Ascending aorta (tissue), 2 donors: ENCODE results near the gene PLEK. TPM values are rescaled to one million over a fixed set of nuclear protein-coding genes. Genes with fewer than 3 reads are reported as not detected.

Source experiments
- DNase-seq, 2 donors: peaks; one replicate each; pipeline ENCODE4 v3.0.0-alpha.2; 2019; ENCODE audit warnings: low spot score in 2 of 2
- H3K27ac ChIP-seq, 2 donors: fragments of 200-600 bp; sonication (generic); one replicate each; pipeline ENCODE4 v1.5.1; 2016 to 2017; ENCODE audit warnings: mild to moderate bottlenecking in 1 of 2
- H3K27me3 ChIP-seq: fragments of 200-600 bp; sonication (generic); one replicate; pipeline ENCODE4 v1.5.1; 2017
- H3K36me3 ChIP-seq, 2 donors: fragments of 200-600 bp; sonication (generic); one replicate each; pipeline ENCODE4 v1.5.1; 2016
- H3K4me1 ChIP-seq, 2 donors: fragments of 200-600 bp; sonication (generic); one replicate each; pipeline ENCODE4 v1.5.1; 2016 to 2017; ENCODE audit warnings: mild to moderate bottlenecking in 1 of 2
- H3K4me3 ChIP-seq, 2 donors: fragments of 200-600 bp; sonication (generic); one replicate each; pipeline ENCODE4 v1.5.1; 2016 to 2017; ENCODE audit warnings: mild to moderate bottlenecking in 1 of 2
- H3K9me3 ChIP-seq, 2 donors: fragments of 200-600 bp; sonication (generic); one replicate each; pipeline ENCODE4 v1.5.1; 2016
- intact Hi-C: fragments of 100-400 bp; cut with DNase I; formaldehyde crosslinking; loops from one replicate; pipeline ENCODE4 v1.15.1; 2023
- total RNA-seq: library from RNA; depleted of rRNA; stranded (reverse); fragments of >200 nt; gene quantifications from one replicate; pipeline ENCODE4 v1.1.0, GENCODE V29; 2016
- TF ChIP-seq, protein P1 (sequence below), 3 experiments: fragments of 200-600 bp in 2 of 3; fragments of 450-650 bp in 1 of 3; sonication (generic) in 2 of 3; IDR thresholded peaks; one replicate each; pipeline ENCODE4 v1.5.1; 2016 to 2019; ENCODE audit warnings: antibody characterized with exemption in 3 of 3, mild to moderate bottlenecking in 1 of 3, moderate library complexity in 1 of 3

Gene PLEK
- total RNA-seq, 1 donor from 2014 or later = 1.5 TPM

DNA sequence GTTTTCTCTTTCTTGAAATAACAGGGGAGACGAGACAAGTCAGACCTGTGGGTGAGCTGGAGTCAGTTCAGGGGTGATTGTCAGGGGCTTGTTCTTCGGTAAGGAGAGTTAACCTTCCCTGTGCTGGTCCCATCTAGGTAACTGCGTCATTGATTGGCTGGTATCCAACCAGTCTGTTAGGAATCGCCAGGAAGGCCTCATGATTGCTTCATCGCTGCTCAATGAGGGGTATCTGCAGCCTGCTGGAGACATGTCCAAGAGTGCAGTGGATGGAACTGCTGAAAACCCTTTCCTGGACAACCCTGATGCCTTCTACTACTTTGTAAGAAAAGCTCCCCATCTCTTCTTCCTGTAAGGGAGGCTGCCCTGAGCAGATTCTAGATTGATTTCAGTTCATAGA, 21.3 kb downstream of the PLEK start:
- no peaks in the 10 kb centered on the region for H3K36me3 ChIP-seq
- intact Hi-C loops = no loop called here
- H3K27ac ChIP-seq = no peak overlapping the region
- no peak for DNase-seq
- TF ChIP-seq, protein P1, sequence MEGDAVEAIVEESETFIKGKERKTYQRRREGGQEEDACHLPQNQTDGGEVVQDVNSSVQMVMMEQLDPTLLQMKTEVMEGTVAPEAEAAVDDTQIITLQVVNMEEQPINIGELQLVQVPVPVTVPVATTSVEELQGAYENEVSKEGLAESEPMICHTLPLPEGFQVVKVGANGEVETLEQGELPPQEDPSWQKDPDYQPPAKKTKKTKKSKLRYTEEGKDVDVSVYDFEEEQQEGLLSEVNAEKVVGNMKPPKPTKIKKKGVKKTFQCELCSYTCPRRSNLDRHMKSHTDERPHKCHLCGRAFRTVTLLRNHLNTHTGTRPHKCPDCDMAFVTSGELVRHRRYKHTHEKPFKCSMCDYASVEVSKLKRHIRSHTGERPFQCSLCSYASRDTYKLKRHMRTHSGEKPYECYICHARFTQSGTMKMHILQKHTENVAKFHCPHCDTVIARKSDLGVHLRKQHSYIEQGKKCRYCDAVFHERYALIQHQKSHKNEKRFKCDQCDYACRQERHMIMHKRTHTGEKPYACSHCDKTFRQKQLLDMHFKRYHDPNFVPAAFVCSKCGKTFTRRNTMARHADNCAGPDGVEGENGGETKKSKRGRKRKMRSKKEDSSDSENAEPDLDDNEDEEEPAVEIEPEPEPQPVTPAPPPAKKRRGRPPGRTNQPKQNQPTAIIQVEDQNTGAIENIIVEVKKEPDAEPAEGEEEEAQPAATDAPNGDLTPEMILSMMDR (IDR thresholded peaks at IDR 0.05) = no peak
- no peaks in the 10 kb centered on the region for H3K4me1 ChIP-seq
- no peaks in the 10 kb centered on the region for H3K9me3 ChIP-seq
- no peak overlapping the region for H3K4me3 ChIP-seq
- no peaks in the 10 kb centered on the region for H3K27me3 ChIP-seq

DNA sequence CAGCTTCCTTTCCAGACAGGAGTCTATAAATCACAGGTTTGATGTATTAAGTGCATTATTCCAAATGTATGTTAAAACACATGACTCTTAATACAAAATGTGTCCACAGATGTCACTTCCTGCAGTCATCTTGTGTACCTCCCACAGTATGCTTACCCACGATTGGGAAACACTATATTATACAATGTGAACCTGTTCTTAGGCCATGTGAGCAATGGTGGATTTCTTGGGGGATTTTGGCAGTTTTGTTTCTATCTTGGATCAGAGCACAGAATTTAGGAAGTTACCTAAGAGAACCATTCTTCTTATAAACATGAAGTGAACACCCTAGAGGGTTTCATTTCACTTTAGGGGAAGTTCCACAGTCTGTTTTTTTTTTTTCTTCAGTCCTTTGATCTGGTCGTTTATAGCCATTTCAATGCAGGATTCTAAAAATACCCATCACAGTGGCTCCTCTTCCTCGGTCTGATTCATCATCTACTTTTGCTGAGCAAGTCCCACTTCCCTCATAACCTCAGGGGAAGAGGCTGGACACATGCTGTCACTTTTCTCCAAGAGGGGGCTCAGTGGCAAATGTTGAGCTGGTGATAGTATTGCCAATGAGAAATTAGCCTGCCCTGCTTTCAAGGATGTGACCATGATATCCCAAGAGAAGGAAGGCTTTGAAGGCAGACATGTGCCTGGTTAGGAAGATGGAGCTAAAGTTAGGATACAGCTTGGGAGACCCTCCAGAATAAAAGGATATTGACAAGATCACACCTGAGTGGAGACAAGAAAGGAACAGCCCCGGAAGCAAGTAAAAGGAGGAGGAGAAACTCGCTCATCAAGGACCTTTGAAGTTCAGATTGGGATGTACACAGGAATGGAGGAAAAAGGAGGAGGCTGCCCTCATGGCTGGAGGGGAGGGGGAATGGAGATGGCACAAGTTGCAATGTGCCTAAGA, 22.6 kb downstream of the PLEK start:
- Histone ChIP-seq H3K36me3 (no peaks in the 10 kb centered on the region), H3K27ac (no peak overlapping the region), H3K27me3 (no peaks in the 10 kb centered on the region), H3K4me3 (no peak overlapping the region), H3K9me3 (no peaks in the 10 kb centered on the region), H3K4me1 (no peaks in the 10 kb centered on the region)
- no peak for DNase-seq
- intact Hi-C loops = no loop called here
- TF ChIP-seq, protein P1 (IDR thresholded peaks at IDR 0.05) = no peak

DNA sequence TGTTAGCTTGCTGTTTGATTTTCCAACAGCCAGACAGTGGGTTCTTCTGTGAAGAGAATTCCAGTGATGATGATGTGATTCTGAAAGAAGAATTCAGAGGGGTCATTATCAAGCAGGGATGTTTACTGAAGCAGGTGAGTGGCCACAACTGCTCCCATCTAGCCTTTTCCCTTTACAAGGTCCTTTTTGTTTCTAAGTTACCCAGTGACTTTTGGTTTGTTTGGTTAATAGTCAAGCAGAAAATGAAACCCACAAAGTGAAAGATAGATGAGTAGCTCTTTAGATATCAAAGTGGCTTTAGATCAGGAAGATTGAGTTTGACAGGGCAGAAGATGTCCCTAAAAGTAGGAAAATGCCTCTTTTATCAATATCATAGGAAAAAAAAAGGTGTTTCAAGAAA, 23.3 kb downstream of the PLEK start:
- H3K4me1 ChIP-seq = no peaks in the 10 kb centered on the region
- H3K27ac ChIP-seq = no peak overlapping the region
- H3K36me3 ChIP-seq = no peaks in the 10 kb centered on the region
- TF ChIP-seq, protein P1 (IDR thresholded peaks at IDR 0.05) = no peak
- no peak overlapping the region for H3K4me3 ChIP-seq
- intact Hi-C loops = no loop called here
- H3K27me3 ChIP-seq = no peaks in the 10 kb centered on the region
- no peak for DNase-seq
- no peaks in the 10 kb centered on the region for H3K9me3 ChIP-seq

DNA sequence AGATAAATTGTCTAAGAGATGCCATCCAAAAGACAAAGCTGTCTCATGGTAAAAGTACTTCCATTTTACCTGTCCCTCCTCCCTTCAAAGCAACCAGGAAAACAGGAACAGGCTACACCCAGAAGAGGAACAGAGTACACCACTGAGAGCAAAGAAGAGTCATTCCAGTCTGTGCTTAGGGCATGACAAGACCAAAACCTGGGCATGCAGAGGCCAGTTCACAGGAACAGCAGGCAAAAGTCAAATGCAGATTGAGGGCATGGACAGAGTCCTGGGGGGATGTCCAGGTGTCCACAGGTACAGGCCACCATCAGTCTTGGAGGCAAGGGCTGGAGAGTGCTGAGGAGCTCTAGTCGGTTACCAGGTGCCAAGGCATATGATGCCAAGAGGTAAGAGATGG, 23.7 kb downstream of the PLEK start:
- TF ChIP-seq, protein P1 (IDR thresholded peaks at IDR 0.05) = no peak
- Histone ChIP-seq H3K9me3 (no peaks in the 10 kb centered on the region), H3K27ac (no peak overlapping the region), H3K36me3 (no peaks in the 10 kb centered on the region), H3K27me3 (no peaks in the 10 kb centered on the region), H3K4me3 (no peak overlapping the region), H3K4me1 (no peaks in the 10 kb centered on the region)
- DNase-seq = no peak
- intact Hi-C loops = no loop called here

DNA sequence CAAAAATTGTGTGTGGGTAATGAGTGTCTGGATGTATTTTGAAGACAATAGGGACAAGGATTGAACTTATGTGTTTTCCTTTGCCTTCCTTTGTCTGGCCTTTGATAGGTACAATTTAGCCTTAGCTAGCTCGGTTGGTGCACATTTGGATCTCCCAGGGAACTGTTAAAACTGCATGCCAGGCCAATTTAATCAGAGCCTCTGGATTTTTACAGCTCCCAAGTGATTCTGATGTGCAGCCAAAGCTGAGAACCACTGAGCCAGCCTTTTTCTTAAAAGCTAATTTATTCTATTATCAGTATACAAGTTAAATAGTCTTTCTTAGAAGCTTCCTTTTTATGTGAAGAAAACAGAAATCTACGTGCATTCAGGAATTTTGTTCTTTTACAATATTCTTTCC, 25.0 kb downstream of the PLEK start:
- Histone ChIP-seq H3K4me3 (no peak overlapping the region), H3K9me3 (no peaks in the 10 kb centered on the region), H3K27ac (no peak overlapping the region), H3K4me1 (no peaks in the 10 kb centered on the region), H3K36me3 (no peaks in the 10 kb centered on the region), H3K27me3 (no peaks in the 10 kb centered on the region)
- intact Hi-C loops = no loop called here
- DNase-seq = no peak
- TF ChIP-seq, protein P1 (IDR thresholded peaks at IDR 0.05) = no peak
